Measurements from ENCODE around the gene LRMDA. TPM values are rescaled to one million over a fixed set of nuclear protein-coding genes. Genes with fewer than 3 reads are reported as not detected.

LRMDA gene
- total and polyA plus RNA-seq, 10 of the 15 experiments (the other 5 are each of a cell fraction or from before 2014, with no cell fraction given) = 0.07 to 0.54 (median 0.29) TPM; not detected in 4

- no peaks in the 10 kb centered on the region for H4K20me1 ChIP-seq (ENCODE audit: control insufficient read depth, insufficient read depth)
- RAD21 ChIA-PET (ENCODE audit: unreplicated experiment) = no interaction called here
- no peak overlapping the region for H2AFZ ChIP-seq (ENCODE audit: control insufficient read depth, low read depth, low read length)
- H3K4me3 ChIP-seq = no peak overlapping the region
- H3K4me2 ChIP-seq (ENCODE audit: control insufficient read depth, insufficient read depth) = no peak overlapping the region
- POLR2A ChIA-PET = interaction anchor here (0.6 kb wide), 1 partner anchor 13 kb away, joined by 3 read pairs; no protein-coding TSS in a partner anchor
- CTCF ChIA-PET = no interaction called here
- no peak for ATAC-seq
- no peak overlapping the region for H3K27ac ChIP-seq (ENCODE audit: control insufficient read depth, insufficient read depth)
- no TSS peak for BruUV-seq (replicated peaks)
- no peak for FAIRE-seq
- in situ Hi-C loops (cut with MboI) (no loop called here), intact Hi-C loops (cut with micrococcal nuclease; ENCODE audit: unreplicated experiment) (no loop called here)
- no peak for DNase-seq (ENCODE audit: low read depth, low spot score)
- no peaks in the 10 kb centered on the region for H3K9me3 ChIP-seq (replicated peaks; ENCODE audit: control insufficient read depth, insufficient read depth, low read length)
- SMC1A ChIA-PET (ENCODE audit: uncharacterized antibody, unreplicated experiment) = interaction anchor here (1.5 kb wide), 1 partner anchor 92 kb away, joined by 3 read pairs; no protein-coding TSS in a partner anchor
- no peaks in the 10 kb centered on the region for H3K27me3 ChIP-seq (replicated peaks in 1 of 2; ENCODE audit: control insufficient read depth in 2 of 2, insufficient read depth in 2 of 2, low read length in 1 of 2)
- WGBS (ENCODE audit: insufficient coverage, insufficient replicate concordance, low lambda C conversion rate, missing lambda C conversion rate) = 0% methylated on average over 1 of the region's 1 CpG
- no peaks in the 10 kb centered on the region for H3K36me3 ChIP-seq (ENCODE audit: control insufficient read depth in 2 of 2, insufficient read depth in 2 of 2, low read length in 1 of 2)
- H3K4me1 ChIP-seq (ENCODE audit: control insufficient read depth, insufficient read depth, low read length) = no peaks in the 10 kb centered on the region
- H3K9ac ChIP-seq (ENCODE audit: control insufficient read depth, insufficient read depth, low read length) = no peak overlapping the region
- H3K79me2 ChIP-seq (ENCODE audit: control insufficient read depth, insufficient read depth, low read length) = no peaks in the 10 kb centered on the region
- TF ChIP-seq MAX (IDR thresholded peaks at IDR 0.05; ENCODE audit: low read depth, low read length) = no peak
- TF ChIP-seq HDAC2 (IDR thresholded peaks at IDR 0.05) = no peak
- no peak for TF ChIP-seq BCL3 (IDR thresholded peaks at IDR 0.05; ENCODE audit: borderline replicate concordance, insufficient read depth, low read depth, low read length, poor library complexity, severe bottlenecking)
- TF ChIP-seq CUX1 (IDR thresholded peaks at IDR 0.05; ENCODE audit: insufficient replicate concordance, low read depth, low read length) = no peak
- no peak for TF ChIP-seq ZNF274 (IDR thresholded peaks at IDR 0.05; ENCODE audit: insufficient read depth, insufficient read length)
- TF ChIP-seq E4F1 (IDR thresholded peaks at IDR 0.05; ENCODE audit: borderline replicate concordance, partially characterized antibody) = no peak
- no peak for TF ChIP-seq RELB (IDR thresholded peaks at IDR 0.05; ENCODE audit: low read depth)
- no peak for TF ChIP-seq ESRRA (IDR thresholded peaks at IDR 0.05; ENCODE audit: low read length)
- no peak for TF ChIP-seq SKIL (IDR thresholded peaks at IDR 0.05; ENCODE audit: low read depth, poor library complexity, severe bottlenecking)
- no peak for TF ChIP-seq TARDBP (IDR thresholded peaks at IDR 0.05; ENCODE audit: borderline replicate concordance)
Observed at GRCh38 chr10:76211691-76212090, 780.3 kb downstream of the LRMDA start.

Measured in GM12878 (cell line).